ENCODE data around the gene EPS8L3. TPM values are rescaled to one million over a fixed set of nuclear protein-coding genes. Genes with fewer than 3 reads are reported as not detected.
"Not testable (repeated sequence)": the region's sequence is repeated elsewhere in the genome, so short reads cannot be mapped to it uniquely, and the experiment has no call there.

The EPS8L3 gene
- total and polyA plus RNA-seq, 2 donors (not counting 3 experiments of a cell fraction or from before 2014, with no cell fraction given): not detected

DNA sequence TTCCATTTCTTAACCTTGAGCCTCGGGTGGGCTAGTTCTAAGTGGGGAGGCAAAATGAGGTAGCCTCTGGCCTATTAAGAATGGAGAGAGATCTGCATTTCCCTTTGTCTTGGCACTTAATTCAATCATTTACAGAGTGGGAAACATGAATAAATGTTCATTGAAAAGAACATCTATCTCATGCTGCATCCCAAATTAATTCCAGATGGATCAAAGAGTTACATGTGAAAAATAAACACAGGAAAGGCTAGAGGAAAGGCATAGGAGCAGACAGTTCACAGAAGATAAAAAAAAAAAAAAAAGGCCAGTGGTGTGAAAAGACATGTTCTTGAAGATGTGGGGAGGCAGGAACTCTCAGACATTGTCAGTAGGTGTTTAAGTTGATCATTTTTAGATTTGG, 35.7 kb upstream of the EPS8L3 start:
- Histone ChIP-seq H2AFZ (ENCODE audit: low read depth, low read length) (no peak overlapping the region), H3K9me3 (replicated peaks; ENCODE audit: control insufficient read depth, insufficient read depth, low read length) (no peaks in the 10 kb centered on the region), H4K20me1 (replicated peaks; ENCODE audit: control insufficient read depth, extremely low read depth, insufficient read depth, low read length) (no peaks in the 10 kb centered on the region), H3K36me3 (ENCODE audit: control insufficient read depth in 2 of 2, extremely low read depth in 1 of 2, insufficient read depth in 2 of 2, low read length in 2 of 2) (no peaks in the 10 kb centered on the region), H3K4me3 (replicated peaks in 1 of 3; ENCODE audit: insufficient read depth in 1 of 3, low read depth in 1 of 3, low read length in 3 of 3) (no peak overlapping the region), H3K4me1 (ENCODE audit: control insufficient read depth, extremely low read depth, insufficient read depth, low read length) (no peaks in the 10 kb centered on the region), H3K9me1 (replicated peaks; ENCODE audit: control insufficient read depth, extremely low read depth, insufficient read depth, low read length) (no peaks in the 10 kb centered on the region), H3K79me2 (ENCODE audit: control insufficient read depth, insufficient read depth, low read length) (no peaks in the 10 kb centered on the region), H3K27ac (ENCODE audit: insufficient read depth, low read depth, low read length) (no peak overlapping the region), H3K9ac (replicated peaks; ENCODE audit: extremely low read depth, insufficient read depth, low read length) (no peak overlapping the region), H3K27me3 (ENCODE audit: control insufficient read depth in 2 of 2, insufficient read depth in 2 of 2, low read length in 2 of 2) (no peaks in the 10 kb centered on the region), H3K4me2 (ENCODE audit: insufficient read depth, low read length) (no peak overlapping the region)
- POLR2A ChIA-PET: no interaction called here
- dilution Hi-C loops (cut with MboI; ENCODE audit: extremely low pct_ligation_motif_present, low sequenced_read_pairs) (loop anchor here (25.0 kb wide), 1 partner anchor 213 kb away; no protein-coding TSS in a partner anchor), intact Hi-C loops (cut with micrococcal nuclease) (no loop called here)
- DNase-seq (ENCODE audit: low read depth, low spot score) (no peak), FAIRE-seq (no peak)
- CTCF ChIA-PET: interaction anchor here (0.7 to 1.2 kb wide), 2 partner anchors 13 to 181 kb away, joined by 3 to 4 read pairs; no protein-coding TSS in a partner anchor
- no TSS peak for BruUV-seq (replicated peaks)
- TF ChIP-seq EZH2 (IDR thresholded peaks at IDR 0.05; ENCODE audit: borderline replicate concordance, low read depth, low read length, severe bottlenecking) (no peak), POLR2AphosphoS5 (IDR thresholded peaks at IDR 0.05; ENCODE audit: insufficient read depth, low read depth, low read length) (no peak), MYC (IDR thresholded peaks at IDR 0.05; ENCODE audit: low read depth, low read length) (no peak), POLR2A (IDR thresholded peaks at IDR 0.05; ENCODE audit: low read depth, low read length) (no peak), GATA2 (IDR thresholded peaks at IDR 0.05; ENCODE audit: insufficient read depth, insufficient read length, low read depth, low read length) (no peak)
- TF ChIP-seq, protein P1, sequence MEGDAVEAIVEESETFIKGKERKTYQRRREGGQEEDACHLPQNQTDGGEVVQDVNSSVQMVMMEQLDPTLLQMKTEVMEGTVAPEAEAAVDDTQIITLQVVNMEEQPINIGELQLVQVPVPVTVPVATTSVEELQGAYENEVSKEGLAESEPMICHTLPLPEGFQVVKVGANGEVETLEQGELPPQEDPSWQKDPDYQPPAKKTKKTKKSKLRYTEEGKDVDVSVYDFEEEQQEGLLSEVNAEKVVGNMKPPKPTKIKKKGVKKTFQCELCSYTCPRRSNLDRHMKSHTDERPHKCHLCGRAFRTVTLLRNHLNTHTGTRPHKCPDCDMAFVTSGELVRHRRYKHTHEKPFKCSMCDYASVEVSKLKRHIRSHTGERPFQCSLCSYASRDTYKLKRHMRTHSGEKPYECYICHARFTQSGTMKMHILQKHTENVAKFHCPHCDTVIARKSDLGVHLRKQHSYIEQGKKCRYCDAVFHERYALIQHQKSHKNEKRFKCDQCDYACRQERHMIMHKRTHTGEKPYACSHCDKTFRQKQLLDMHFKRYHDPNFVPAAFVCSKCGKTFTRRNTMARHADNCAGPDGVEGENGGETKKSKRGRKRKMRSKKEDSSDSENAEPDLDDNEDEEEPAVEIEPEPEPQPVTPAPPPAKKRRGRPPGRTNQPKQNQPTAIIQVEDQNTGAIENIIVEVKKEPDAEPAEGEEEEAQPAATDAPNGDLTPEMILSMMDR (IDR thresholded peaks at IDR 0.05; ENCODE audit: extremely low read depth in 1 of 2, insufficient read depth in 1 of 2, low read depth in 1 of 2, low read length in 2 of 2): no peak
- TF ChIP-seq, protein P2, sequence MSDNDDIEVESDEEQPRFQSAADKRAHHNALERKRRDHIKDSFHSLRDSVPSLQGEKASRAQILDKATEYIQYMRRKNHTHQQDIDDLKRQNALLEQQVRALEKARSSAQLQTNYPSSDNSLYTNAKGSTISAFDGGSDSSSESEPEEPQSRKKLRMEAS (IDR thresholded peaks at IDR 0.05; ENCODE audit: insufficient read depth, insufficient read length): no peak

DNA sequence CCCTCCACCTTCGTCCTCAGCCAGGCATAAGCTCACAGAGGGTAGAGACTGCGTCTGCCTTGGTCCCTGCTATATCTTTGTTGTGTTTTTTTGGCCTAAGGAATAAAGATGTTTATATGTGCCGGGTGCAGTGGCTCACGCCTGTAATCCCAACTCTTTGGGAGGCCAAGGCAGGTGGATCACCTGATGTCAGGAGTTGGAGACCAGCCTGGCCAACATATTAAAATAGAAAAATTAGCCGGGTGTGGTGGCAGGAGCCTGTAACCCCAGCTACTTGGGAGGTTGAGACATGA, 33.5 kb upstream of the EPS8L3 start:
- H3K9me1 ChIP-seq (replicated peaks; ENCODE audit: control insufficient read depth, extremely low read depth, insufficient read depth, low read length); POLR2A ChIA-PET; DNase-seq (ENCODE audit: low read depth, low spot score); H3K36me3 ChIP-seq (ENCODE audit: control insufficient read depth in 2 of 2, extremely low read depth in 1 of 2, insufficient read depth in 2 of 2, low read length in 2 of 2); H3K4me3 ChIP-seq (replicated peaks in 1 of 3; ENCODE audit: insufficient read depth in 1 of 3, low read depth in 1 of 3, low read length in 3 of 3); H4K20me1 ChIP-seq (replicated peaks; ENCODE audit: control insufficient read depth, extremely low read depth, insufficient read depth, low read length); H3K4me2 ChIP-seq (ENCODE audit: insufficient read depth, low read length); H3K9me3 ChIP-seq (replicated peaks; ENCODE audit: control insufficient read depth, insufficient read depth, low read length); intact Hi-C loops (cut with micrococcal nuclease); BruUV-seq (replicated peaks); FAIRE-seq; H3K27me3 ChIP-seq (ENCODE audit: control insufficient read depth in 2 of 2, insufficient read depth in 2 of 2, low read length in 2 of 2); H3K27ac ChIP-seq (ENCODE audit: insufficient read depth, low read depth, low read length); H3K9ac ChIP-seq (replicated peaks; ENCODE audit: extremely low read depth, insufficient read depth, low read length); H3K79me2 ChIP-seq (ENCODE audit: control insufficient read depth, insufficient read depth, low read length); H2AFZ ChIP-seq (ENCODE audit: low read depth, low read length): not testable (repeated sequence)
- CTCF ChIA-PET: interaction anchor here (1.5 to 3.2 kb wide), 4 partner anchors 8 to 187 kb away, joined by 4 to 9 read pairs (median 6); partner anchors contain the start of gene AHCYL1
- peaks cover 16% of the 10 kb centered on the region for H3K4me1 ChIP-seq (ENCODE audit: control insufficient read depth, extremely low read depth, insufficient read depth, low read length)
- dilution Hi-C loops (cut with MboI; ENCODE audit: extremely low pct_ligation_motif_present, low sequenced_read_pairs): loop anchor here (25.0 kb wide), 1 partner anchor 215 kb away; no protein-coding TSS in a partner anchor

All from endothelial cell of umbilical vein (primary cell).